Naive thymus-derived CD8-positive, alpha-beta T cell (primary cell): ENCODE results near the gene H3-3A. TPM values are rescaled to one million over a fixed set of nuclear protein-coding genes. Genes with fewer than 3 reads are reported as not detected.

Experiments used
- ATAC-seq, 2 donors: fragments of 150-1000 bp; cut with Tn5 transposase in 1 of 2; sonication (Bioruptor Pico), chemical (Tn5 transposase) in 1 of 2; 1 replicate in 1 of 2; 2 replicates in 1 of 2; pipeline ENCODE4 v1.10.0; 2021; ENCODE audit warnings: mild to moderate bottlenecking in 2 of 2, moderate library complexity in 2 of 2
- POLR2A ChIA-PET: fragments of 350-600 bp; sonication (Branson Sonifier 250); formaldehyde crosslinking; loops from one replicate; lab custom pipeline; 2021; ENCODE audit warnings: antibody characterized with exemption; lab: Charles Lee
- DNase-seq, 10 donors: peaks; one replicate each; pipeline versions ENCODE4 v3.0.0 to v3.0.0-alpha.2; 2020 to 2022
- H3K27ac Mint-ChIP-seq, 10 donors: one replicate each; pipeline ENCODE4 v1.8.0; 2020 to 2022; ENCODE audit warnings: mild to moderate bottlenecking in 10 of 10, mixed read lengths in 10 of 10, moderate library complexity in 4 of 10, inconsistent platforms in 1 of 10
- H3K27me3 Mint-ChIP-seq, 5 donors: one replicate each; pipeline ENCODE4 v1.8.0; 2021 to 2022; ENCODE audit warnings: mixed read lengths in 5 of 5
- H3K36me3 Mint-ChIP-seq, 3 donors: one replicate each; pipeline ENCODE4 v1.8.0; 2020 to 2022; ENCODE audit warnings: mixed read lengths in 3 of 3, mild to moderate bottlenecking in 2 of 3, inconsistent platforms in 1 of 3
- H3K4me1 Mint-ChIP-seq, 4 donors: one replicate each; pipeline ENCODE4 v1.8.0; 2021 to 2022; ENCODE audit warnings: mixed read lengths in 4 of 4
- H3K4me3 Mint-ChIP-seq, 10 donors: one replicate each; pipeline ENCODE4 v1.8.0; 2020 to 2022; ENCODE audit warnings: mild to moderate bottlenecking in 10 of 10, mixed read lengths in 10 of 10, moderate library complexity in 6 of 10, inconsistent platforms in 1 of 10
- H3K9me3 Mint-ChIP-seq, 9 donors: one replicate each; pipeline ENCODE4 v1.8.0; 2020 to 2022; ENCODE audit warnings: mixed read lengths in 9 of 9, mild to moderate bottlenecking in 3 of 9, inconsistent platforms in 1 of 9, moderate library complexity in 1 of 9
- polyA plus RNA-seq, 3 donors: library from polyadenylated mRNA; unstranded; fragments of 300-500 nt; fragmentation: Illumina TruSeq; gene quantifications; one replicate each; pipeline ENCODE4 v1.2.3, GENCODE V29; 2021
- total RNA-seq, 8 experiments: library from RNA in 2 of 8; stranded (reverse) in 2 of 8; gene quantifications; one replicate each; pipeline ENCODE4 v1.2.3 and lab custom pipeline; 2021 to 2026

H3-3A gene
- total and polyA plus RNA-seq, 5 experiments from 2014 or later = 440 to 904 (median 736) TPM

GRCh38 chr1:226107471-226108460, 45.2 kb downstream of the H3-3A start:
- ATAC-seq (no peak), DNase-seq (no peak)

GRCh38 chr1:226108935-226109828, 46.7 kb downstream of the H3-3A start:
- no peaks in the 10 kb centered on the region for H3K36me3 Mint-ChIP-seq
- no peaks in the 10 kb centered on the region for H3K27me3 Mint-ChIP-seq
- H3K4me1 Mint-ChIP-seq = peaks cover 15 to 34% (median 25%) of the 10 kb centered on the region in 4 donors
- ATAC-seq (no peak), DNase-seq (no peak)
- H3K27ac Mint-ChIP-seq = peak overlapping the region; percentile 79 to 96 (median 90)
- peak overlapping the region; percentile 87 to 96 (median 92) for H3K4me3 Mint-ChIP-seq
- POLR2A ChIA-PET = interaction anchor here (0.8 to 4.9 kb wide), 10 partner anchors 8 to 110 kb away, joined by 3 to 55 read pairs (median 6); partner anchors contain the start of genes H3-3A and SDE2
- no peaks in the 10 kb centered on the region for H3K9me3 Mint-ChIP-seq

More at GRCh38 chr1:226107471-226108460, 45.2 kb downstream of the H3-3A start:
- Mint-ChIP-seq H3K36me3 (no peaks in the 10 kb centered on the region), H3K27me3 (no peaks in the 10 kb centered on the region), H3K27ac (peak overlapping the region; percentile 3 to 81 (median 64)), H3K9me3 (no peaks in the 10 kb centered on the region), H3K4me1 (peaks cover 15 to 34% (median 24%) of the 10 kb centered on the region in 4 donors), H3K4me3 (peak overlapping the region in 4 of 10 donors; percentile 2 to 27 (median 17))
- POLR2A ChIA-PET = interaction anchor here (1.1 to 4.9 kb wide), 5 partner anchors 10 to 108 kb away, joined by 3 to 55 read pairs (median 21); partner anchors contain the start of genes H3-3A and SDE2

GRCh38 chr1:226109829-226110248, 47.3 kb downstream of the H3-3A start:
- H3K27me3 Mint-ChIP-seq = no peaks in the 10 kb centered on the region
- H3K4me3 Mint-ChIP-seq = peak overlapping the region; percentile 87 to 96 (median 92)
- H3K9me3 Mint-ChIP-seq = no peaks in the 10 kb centered on the region
- H3K27ac Mint-ChIP-seq = peak overlapping the region; percentile 79 to 96 (median 90)
- H3K4me1 Mint-ChIP-seq = peaks cover 15 to 34% (median 25%) of the 10 kb centered on the region in 4 donors
- H3K36me3 Mint-ChIP-seq = no peaks in the 10 kb centered on the region
- DNase-seq (peak; percentile 41 to 86 (median 74)), ATAC-seq (peak; percentile 81 to 82)
- POLR2A ChIA-PET = interaction anchor here (0.8 to 4.9 kb wide), 13 partner anchors 9 to 224 kb away, joined by 3 to 55 read pairs (median 7); partner anchors contain the start of genes H3-3A and SDE2

- DNase-seq (peak; percentile 4 to 67 (median 48)), ATAC-seq (peak; percentile 60 to 75)
- Mint-ChIP-seq H3K36me3 (no peaks in the 10 kb centered on the region), H3K9me3 (no peaks in the 10 kb centered on the region), H3K4me1 (peaks cover 15 to 34% (median 25%) of the 10 kb centered on the region in 4 donors), H3K27me3 (no peaks in the 10 kb centered on the region), H3K27ac (peak overlapping the region in 5 of 10 donors; percentile 37 to 96 (median 81)), H3K4me3 (peak overlapping the region; percentile 63 to 96 (median 76))
- POLR2A ChIA-PET = interaction anchor here (0.6 to 4.9 kb wide), 13 partner anchors 10 to 333 kb away, joined by 3 to 55 read pairs (median 5); partner anchors contain the start of genes H3-3A, SDE2 and SRP9
Observed at GRCh38 chr1:226110249-226111097, 48.0 kb downstream of the H3-3A start.

GRCh38 chr1:226111098-226111882, 48.8 kb downstream of the H3-3A start:
- H3K36me3 Mint-ChIP-seq = no peaks in the 10 kb centered on the region
- peak overlapping the region; percentile 63 to 96 (median 74) for H3K4me3 Mint-ChIP-seq
- no peak for DNase-seq
- H3K9me3 Mint-ChIP-seq = no peaks in the 10 kb centered on the region
- POLR2A ChIA-PET = interaction anchor here (0.5 to 4.9 kb wide), 12 partner anchors 10 to 334 kb away, joined by 3 to 55 read pairs (median 6); partner anchors contain the start of genes H3-3A, SDE2 and SRP9
- H3K27ac Mint-ChIP-seq = peak overlapping the region in 6 of 10 donors; percentile 62 to 83 (median 69)
- H3K27me3 Mint-ChIP-seq = no peaks in the 10 kb centered on the region
- ATAC-seq = no peak
- H3K4me1 Mint-ChIP-seq = peaks cover 15 to 34% (median 25%) of the 10 kb centered on the region in 4 donors

- Mint-ChIP-seq H3K27ac (peak overlapping the region in 2 of 10 donors; percentile 5 to 55), H3K9me3 (no peaks in the 10 kb centered on the region), H3K36me3 (no peaks in the 10 kb centered on the region), H3K27me3 (no peaks in the 10 kb centered on the region), H3K4me1 (peaks cover 15 to 34% (median 25%) of the 10 kb centered on the region in 4 donors), H3K4me3 (peak overlapping the region in 7 of 10 donors; percentile 67 to 96 (median 77))
- ATAC-seq (no peak), DNase-seq (no peak)
- POLR2A ChIA-PET = interaction anchor here (0.5 to 4.9 kb wide), 7 partner anchors 10 to 125 kb away, joined by 3 to 55 read pairs (median 18); partner anchors contain the start of genes H3-3A and SDE2
Observed at GRCh38 chr1:226111883-226112261, 49.4 kb downstream of the H3-3A start.

- H3K27ac Mint-ChIP-seq = peak overlapping the region in 5 of 10 donors; percentile 17 to 82 (median 55)
- DNase-seq (no peak), ATAC-seq (no peak)
- H3K36me3 Mint-ChIP-seq = no peaks in the 10 kb centered on the region
- H3K4me3 Mint-ChIP-seq = peak overlapping the region in 7 of 10 donors; percentile 18 to 83 (median 39)
- no peaks in the 10 kb centered on the region for H3K9me3 Mint-ChIP-seq
- POLR2A ChIA-PET = interaction anchor here (0.6 kb wide), 1 partner anchor 33 kb away, joined by 5 read pairs; no protein-coding TSS in a partner anchor
- no peaks in the 10 kb centered on the region for H3K27me3 Mint-ChIP-seq
- H3K4me1 Mint-ChIP-seq = peaks cover 13 to 34% (median 25%) of the 10 kb centered on the region in 4 donors
Observed at GRCh38 chr1:226112626-226113025, 50.1 kb downstream of the H3-3A start.

GRCh38 chr1:226116673-226117072, 54.2 kb downstream of the H3-3A start:
- Mint-ChIP-seq H3K27me3 (no peaks in the 10 kb centered on the region), H3K4me1 (peaks cover 0 to 40% (median 14%) of the 10 kb centered on the region in 4 donors), H3K9me3 (no peaks in the 10 kb centered on the region), H3K36me3 (no peaks in the 10 kb centered on the region), H3K4me3 (no peak overlapping the region), H3K27ac (no peak overlapping the region)
- DNase-seq (no peak), ATAC-seq (no peak)
- POLR2A ChIA-PET = interaction anchor here (0.7 to 1.0 kb wide), 3 partner anchors 44 to 228 kb away, joined by 3 to 4 read pairs (median 4); partner anchors contain the start of genes LEFTY1 and SDE2

- POLR2A ChIA-PET = interaction anchor here (0.7 to 1.0 kb wide), 4 partner anchors 13 to 228 kb away, joined by 3 to 4 read pairs (median 4); partner anchors contain the start of genes LEFTY1 and SDE2
- DNase-seq (no peak), ATAC-seq (no peak)
- no peaks in the 10 kb centered on the region for H3K36me3 Mint-ChIP-seq
- no peak overlapping the region for H3K27ac Mint-ChIP-seq
- H3K9me3 Mint-ChIP-seq = no peaks in the 10 kb centered on the region
- H3K27me3 Mint-ChIP-seq = no peaks in the 10 kb centered on the region
- H3K4me3 Mint-ChIP-seq = no peak overlapping the region
- peaks cover 0 to 36% (median 11%) of the 10 kb centered on the region in 4 donors for H3K4me1 Mint-ChIP-seq
Observed at GRCh38 chr1:226117330-226117729, 54.8 kb downstream of the H3-3A start.

- Mint-ChIP-seq H3K4me1 (peaks cover 5 to 39% (median 19%) of the 10 kb centered on the region in 4 donors), H3K27me3 (no peaks in the 10 kb centered on the region), H3K36me3 (no peaks in the 10 kb centered on the region), H3K4me3 (peak overlapping the region in 1 of 10 donors; percentile 41), H3K9me3 (no peaks in the 10 kb centered on the region), H3K27ac (peak overlapping the region in 3 of 10 donors; percentile 20 to 71 (median 59))
- POLR2A ChIA-PET = interaction anchor here (0.6 to 6.3 kb wide), 3 partner anchors 8 to 260 kb away, joined by 4 to 55 read pairs (median 4); no protein-coding TSS in a partner anchor
- DNase-seq = no peak
- ATAC-seq = no peak
Observed at GRCh38 chr1:226118357-226118756, 55.8 kb downstream of the H3-3A start.
